ENCODE measurements around the gene PRSS21.

GRCh38 chr16:2779151-2779920 is 37.7 kb upstream of the PRSS21 start:
- TF ChIP-seq CTCF (conservative IDR thresholded peaks at IDR 0.05) (no peak), ZFX (IDR thresholded peaks at IDR 0.05) (no peak)
